Astrocyte (in vitro differentiated cells and primary cell): ENCODE measurements around the gene STK32B. TPM values are rescaled to one million over a fixed set of nuclear protein-coding genes. Genes with fewer than 3 reads are reported as not detected.

ENCODE experiments used
- DNase-seq: peaks from one replicate; pipeline ENCODE4 v3.0.0-alpha.2; 2010; ENCODE audit warnings: low read depth
- FAIRE-seq: peaks from 2 replicates; lab custom pipeline; 2011; peaks lifted over from hg19 to GRCh38; lab: Jason Lieb, UNC
- H2AFZ ChIP-seq: 2 replicates; pipeline ENCODE4 v1.6.0; 2012; ENCODE audit warnings: low read depth, low read length, inconsistent platforms
- H3K27ac ChIP-seq: 2 replicates; pipeline ENCODE4 v1.5.1; 2011; ENCODE audit warnings: low read depth, low read length, inconsistent platforms
- H3K27me3 ChIP-seq: 2 replicates; pipeline ENCODE4 v1.6.0; 2011; ENCODE audit warnings: low read length, inconsistent platforms; ENCODE audit not compliant: insufficient read depth
- H3K36me3 ChIP-seq: 2 replicates; pipeline ENCODE4 v1.5.1; 2011; ENCODE audit warnings: low read length, inconsistent platforms; ENCODE audit not compliant: insufficient read depth
- H3K4me1 ChIP-seq: 2 replicates; pipeline ENCODE4 v1.5.1; 2011; ENCODE audit warnings: low read length, inconsistent platforms; ENCODE audit not compliant: insufficient read depth
- H3K4me2 ChIP-seq: 2 replicates; pipeline ENCODE4 v1.6.0; 2012; ENCODE audit warnings: low read length, inconsistent platforms
- H3K4me3 ChIP-seq: 2 replicates; pipeline ENCODE4 v1.5.1; 2011; ENCODE audit warnings: low read depth, mild to moderate bottlenecking, low read length, inconsistent platforms; ENCODE audit not compliant: insufficient read depth
- H3K79me2 ChIP-seq: 2 replicates; pipeline ENCODE4 v1.6.0; 2012; ENCODE audit warnings: mild to moderate bottlenecking, low read length, inconsistent platforms; ENCODE audit not compliant: insufficient read depth
- H3K9ac ChIP-seq: 2 replicates; pipeline ENCODE4 v1.6.0; 2012; ENCODE audit warnings: mild to moderate bottlenecking, low read length, inconsistent platforms
- H3K9me3 ChIP-seq: 2 replicates; pipeline ENCODE4 v1.5.1; 2012; ENCODE audit warnings: low read depth, mild to moderate bottlenecking, low read length, inconsistent platforms; ENCODE audit not compliant: insufficient read depth
- H4K20me1 ChIP-seq: 2 replicates; pipeline ENCODE4 v1.6.0; 2012; ENCODE audit warnings: low read length, inconsistent platforms; ENCODE audit not compliant: insufficient read depth
- H3K27ac Mint-ChIP-seq: one replicate; pipeline ENCODE4 v1.8.0; 2021; ENCODE audit warnings: mild to moderate bottlenecking, mixed read lengths; ENCODE audit not compliant: unreplicated experiment
- H3K27me3 Mint-ChIP-seq: one replicate; pipeline ENCODE4 v1.8.0; 2021; ENCODE audit warnings: low read depth, mixed read lengths; ENCODE audit not compliant: unreplicated experiment
- H3K36me3 Mint-ChIP-seq: one replicate; pipeline ENCODE4 v1.8.0; 2021; ENCODE audit warnings: low read depth, mixed read lengths; ENCODE audit not compliant: unreplicated experiment
- H3K4me1 Mint-ChIP-seq: one replicate; pipeline ENCODE4 v1.8.0; 2021; ENCODE audit warnings: low read depth, mixed read lengths; ENCODE audit not compliant: unreplicated experiment
- H3K4me3 Mint-ChIP-seq: one replicate; pipeline ENCODE4 v1.8.0; 2021; ENCODE audit warnings: mild to moderate bottlenecking, moderate library complexity, mixed read lengths; ENCODE audit not compliant: unreplicated experiment
- H3K9me3 Mint-ChIP-seq: one replicate; pipeline ENCODE4 v1.8.0; 2021; ENCODE audit warnings: mild to moderate bottlenecking, mixed read lengths; ENCODE audit not compliant: unreplicated experiment
- EZH2 ChIP-seq: IDR thresholded peaks from 2 replicates; pipeline ENCODE4 v1.6.1; 2012; ENCODE audit warnings: mild to moderate bottlenecking, low read length, inconsistent platforms; ENCODE audit not compliant: insufficient read depth
- total RNA-seq: library from RNA; stranded (reverse); gene quantifications from 2 replicates; pipeline ENCODE4 v1.2.1, GENCODE V29; 2021
- TF ChIP-seq, protein P1 (sequence below): IDR thresholded peaks from 2 replicates; pipeline ENCODE4 v1.5.1; 2011; ENCODE audit warnings: low read depth, mild to moderate bottlenecking, inconsistent platforms, low read length, moderate library complexity; ENCODE audit not compliant: insufficient read depth

The STK32B gene
- total RNA-seq, 1 donor from 2014 or later = 2.9 TPM

DNA sequence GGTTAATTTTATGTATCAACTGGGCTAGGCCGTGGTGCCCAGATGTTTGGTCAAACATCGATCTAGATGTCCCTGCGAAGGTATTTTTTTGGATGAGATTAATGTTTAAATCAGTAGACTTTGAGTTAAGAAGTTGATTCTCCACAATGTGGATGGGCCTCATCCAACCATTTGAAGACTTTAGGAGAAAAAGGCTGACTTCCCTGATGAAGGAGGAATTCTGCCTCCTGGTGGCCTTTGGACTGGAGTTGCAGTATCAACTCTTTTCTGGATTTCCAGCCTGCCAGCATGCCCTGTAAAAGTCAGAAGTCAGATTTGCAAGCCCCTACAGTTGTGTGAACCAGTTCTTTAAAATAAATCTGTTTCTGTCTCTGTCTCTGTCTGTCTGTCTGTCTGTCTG is 91.4 kb downstream of the STK32B start:
- peaks cover 3% of the 10 kb centered on the region for H3K9me3 Mint-ChIP-seq
- Histone ChIP-seq H2AFZ (no peak overlapping the region), H4K20me1 (no peaks in the 10 kb centered on the region), H3K27ac (no peak overlapping the region), H3K4me2 (no peak overlapping the region), H3K79me2 (no peaks in the 10 kb centered on the region), H3K9ac (no peak overlapping the region), H3K36me3 (no peaks in the 10 kb centered on the region), H3K4me3 (no peak overlapping the region), H3K9me3 (no peaks in the 10 kb centered on the region), H3K27me3 (no peaks in the 10 kb centered on the region), H3K4me1 (no peaks in the 10 kb centered on the region)
- peaks cover 2% of the 10 kb centered on the region for H3K36me3 Mint-ChIP-seq
- H3K27ac Mint-ChIP-seq = no peak overlapping the region
- FAIRE-seq (no peak), DNase-seq (peak; percentile 25)
- TF ChIP-seq EZH2 = no peak
- TF ChIP-seq, protein P1, sequence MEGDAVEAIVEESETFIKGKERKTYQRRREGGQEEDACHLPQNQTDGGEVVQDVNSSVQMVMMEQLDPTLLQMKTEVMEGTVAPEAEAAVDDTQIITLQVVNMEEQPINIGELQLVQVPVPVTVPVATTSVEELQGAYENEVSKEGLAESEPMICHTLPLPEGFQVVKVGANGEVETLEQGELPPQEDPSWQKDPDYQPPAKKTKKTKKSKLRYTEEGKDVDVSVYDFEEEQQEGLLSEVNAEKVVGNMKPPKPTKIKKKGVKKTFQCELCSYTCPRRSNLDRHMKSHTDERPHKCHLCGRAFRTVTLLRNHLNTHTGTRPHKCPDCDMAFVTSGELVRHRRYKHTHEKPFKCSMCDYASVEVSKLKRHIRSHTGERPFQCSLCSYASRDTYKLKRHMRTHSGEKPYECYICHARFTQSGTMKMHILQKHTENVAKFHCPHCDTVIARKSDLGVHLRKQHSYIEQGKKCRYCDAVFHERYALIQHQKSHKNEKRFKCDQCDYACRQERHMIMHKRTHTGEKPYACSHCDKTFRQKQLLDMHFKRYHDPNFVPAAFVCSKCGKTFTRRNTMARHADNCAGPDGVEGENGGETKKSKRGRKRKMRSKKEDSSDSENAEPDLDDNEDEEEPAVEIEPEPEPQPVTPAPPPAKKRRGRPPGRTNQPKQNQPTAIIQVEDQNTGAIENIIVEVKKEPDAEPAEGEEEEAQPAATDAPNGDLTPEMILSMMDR = peak; percentile 53
- H3K4me3 Mint-ChIP-seq = no peak overlapping the region
- H3K4me1 Mint-ChIP-seq = no peaks in the 10 kb centered on the region
- H3K27me3 Mint-ChIP-seq = peaks cover 16% of the 10 kb centered on the region

- Histone ChIP-seq H3K9me3 (no peaks in the 10 kb centered on the region), H3K4me1 (no peaks in the 10 kb centered on the region), H3K27ac (no peak overlapping the region), H3K9ac (no peak overlapping the region), H3K4me2 (no peak overlapping the region), H3K4me3 (no peak overlapping the region), H3K36me3 (no peaks in the 10 kb centered on the region), H3K27me3 (no peaks in the 10 kb centered on the region), H2AFZ (no peak overlapping the region), H4K20me1 (no peaks in the 10 kb centered on the region), H3K79me2 (no peaks in the 10 kb centered on the region)
- Mint-ChIP-seq H3K27me3 (peaks cover 16% of the 10 kb centered on the region), H3K4me3 (no peak overlapping the region), H3K27ac (no peak overlapping the region), H3K36me3 (peaks cover 2% of the 10 kb centered on the region), H3K4me1 (no peaks in the 10 kb centered on the region), H3K9me3 (peaks cover 3% of the 10 kb centered on the region)
- no peak for DNase-seq
- FAIRE-seq = no peak
- TF ChIP-seq, protein P1 = no peak
- TF ChIP-seq EZH2 = no peak
These were observed 92.1 kb downstream of the STK32B start for GRCh38 chr4:5143306-5143861.

DNA sequence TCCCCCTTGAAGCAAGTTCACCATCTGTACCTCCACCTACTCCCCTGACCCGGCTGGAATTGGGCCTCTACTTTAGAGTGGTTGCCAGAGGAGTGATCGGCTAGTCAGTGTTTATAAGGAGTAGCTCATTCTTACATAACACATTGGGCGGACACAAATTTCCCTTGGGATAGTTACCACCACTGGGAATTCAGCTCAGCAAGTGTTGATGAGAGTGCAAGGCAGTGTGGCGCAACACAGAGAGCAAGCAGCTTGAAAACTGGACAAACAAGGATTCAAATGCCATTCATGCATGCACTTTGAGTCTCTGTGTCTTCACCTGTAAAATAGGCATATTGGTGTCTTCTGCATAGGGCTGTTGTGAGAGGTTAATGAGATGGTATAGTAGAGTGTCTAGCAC is 92.7 kb downstream of the STK32B start:
- Mint-ChIP-seq H3K4me1 (no peaks in the 10 kb centered on the region), H3K4me3 (no peak overlapping the region), H3K27me3 (peaks cover 12% of the 10 kb centered on the region), H3K27ac (no peak overlapping the region), H3K36me3 (peaks cover 2% of the 10 kb centered on the region), H3K9me3 (peaks cover 3% of the 10 kb centered on the region)
- H4K20me1 ChIP-seq = no peaks in the 10 kb centered on the region
- H3K9ac ChIP-seq = no peak overlapping the region
- no peak overlapping the region for H3K27ac ChIP-seq
- no peaks in the 10 kb centered on the region for H3K9me3 ChIP-seq
- no peaks in the 10 kb centered on the region for H3K4me1 ChIP-seq
- DNase-seq (no peak), FAIRE-seq (no peak)
- TF ChIP-seq, protein P1 = no peak
- no peak for TF ChIP-seq EZH2
- no peaks in the 10 kb centered on the region for H3K79me2 ChIP-seq
- H3K27me3 ChIP-seq = no peaks in the 10 kb centered on the region
- no peak overlapping the region for H3K4me2 ChIP-seq
- H3K4me3 ChIP-seq = no peak overlapping the region
- H2AFZ ChIP-seq = no peak overlapping the region
- H3K36me3 ChIP-seq = no peaks in the 10 kb centered on the region
